HG02588 (cell line): Measurements from ENCODE around the gene TMPRSS3.

Experiments
- ATAC-seq: cut with Tn5 transposase; IDR thresholded peaks from one replicate; pipeline ENCODE4 v1.9.1; 2021; ENCODE audit warnings: mild to moderate bottlenecking, moderate library complexity; ENCODE audit not compliant: unreplicated experiment

TMPRSS3 gene

DNA sequence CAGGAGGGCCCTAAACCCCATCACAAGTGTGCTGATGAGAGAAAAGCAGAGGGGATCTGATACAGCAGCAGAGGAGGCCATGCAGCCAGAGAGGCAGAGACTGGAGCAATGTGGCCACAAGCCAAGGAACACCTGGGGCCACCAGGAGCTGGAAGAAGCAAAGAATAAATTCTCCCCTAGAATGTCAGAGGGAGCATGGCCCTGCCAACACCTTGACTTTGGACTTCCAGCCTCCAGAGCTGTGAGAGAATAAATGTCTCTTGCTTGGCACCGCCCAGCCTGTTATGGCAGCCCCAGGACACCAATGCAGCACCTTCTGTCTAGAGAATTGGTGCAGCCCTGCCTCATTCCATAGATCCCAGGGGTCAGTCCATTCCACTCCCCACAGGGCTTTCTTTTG, 33.2 kb upstream of the TMPRSS3 start:
- ATAC-seq: no peak

GRCh38 chr21:42427809-42428419, 32.1 kb upstream of the TMPRSS3 start:
- ATAC-seq: no peak

DNA sequence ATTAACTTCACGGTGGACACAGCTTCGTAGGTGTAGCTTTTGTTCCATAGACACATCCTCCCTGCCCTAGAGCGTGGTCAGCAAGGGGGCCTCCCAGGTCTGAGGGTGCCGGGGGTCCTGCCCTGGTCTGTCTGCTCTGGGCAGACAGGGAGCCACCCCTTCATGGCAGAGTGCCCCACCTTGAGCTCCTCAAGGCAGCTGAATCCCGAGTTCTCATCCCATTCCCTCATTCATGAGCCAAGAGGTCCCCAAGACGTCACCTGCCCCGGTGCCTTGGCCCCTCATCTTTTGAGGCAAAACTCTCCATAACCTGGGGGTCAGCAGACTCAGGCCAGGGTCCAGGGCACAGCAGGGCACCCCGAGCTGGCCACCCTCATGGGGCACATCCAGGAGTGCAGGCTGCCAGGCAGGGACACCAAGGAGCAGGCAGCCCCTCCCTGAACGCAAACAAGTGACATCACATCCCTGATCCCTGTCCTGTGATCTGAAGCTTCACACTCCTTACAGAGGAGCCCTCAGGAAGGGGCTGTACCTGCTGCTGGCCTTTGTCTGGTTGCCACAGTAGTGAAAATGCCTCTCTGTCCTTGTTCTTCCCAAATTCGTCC, 31.1 kb upstream of the TMPRSS3 start:
- ATAC-seq: no peak

DNA sequence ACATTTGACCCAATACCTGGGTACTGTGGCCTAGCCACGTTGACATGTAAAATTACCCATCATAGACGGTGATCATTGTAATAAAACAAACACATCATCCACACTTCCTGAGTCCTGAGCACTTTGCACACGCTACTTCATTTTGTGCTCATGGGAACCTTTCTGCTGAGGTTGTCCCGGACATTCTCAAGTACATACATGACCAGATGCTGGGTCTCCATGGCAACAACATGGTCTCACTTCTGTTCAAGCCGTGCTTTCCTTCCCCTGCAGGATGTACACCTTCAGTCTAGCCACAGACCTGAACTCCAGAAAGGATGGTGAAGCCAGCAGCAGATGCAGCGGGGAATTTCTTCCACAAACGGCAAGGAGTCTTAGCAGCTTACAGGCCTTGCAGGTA, 30.6 kb upstream of the TMPRSS3 start:
- ATAC-seq: no peak

DNA sequence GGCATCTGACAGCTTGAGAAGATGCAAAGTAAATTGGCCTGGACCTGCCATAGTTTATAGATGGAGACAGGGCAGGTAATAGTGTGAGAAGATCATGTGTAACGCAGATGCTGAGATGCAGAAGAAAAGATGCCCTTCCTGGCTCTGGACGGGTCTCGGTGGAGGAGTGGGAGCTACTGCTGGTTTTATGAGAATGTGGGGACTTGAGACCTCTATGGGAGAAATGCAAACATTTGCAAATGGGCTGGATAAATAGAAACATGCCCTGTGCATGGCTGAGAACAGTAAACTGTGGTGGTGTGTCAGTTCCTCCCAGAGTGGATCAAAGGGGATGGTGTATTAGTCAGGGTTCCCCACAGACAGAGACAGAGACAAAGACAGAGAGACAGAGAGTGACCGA, 29.7 kb upstream of the TMPRSS3 start:
- ATAC-seq: no peak

DNA sequence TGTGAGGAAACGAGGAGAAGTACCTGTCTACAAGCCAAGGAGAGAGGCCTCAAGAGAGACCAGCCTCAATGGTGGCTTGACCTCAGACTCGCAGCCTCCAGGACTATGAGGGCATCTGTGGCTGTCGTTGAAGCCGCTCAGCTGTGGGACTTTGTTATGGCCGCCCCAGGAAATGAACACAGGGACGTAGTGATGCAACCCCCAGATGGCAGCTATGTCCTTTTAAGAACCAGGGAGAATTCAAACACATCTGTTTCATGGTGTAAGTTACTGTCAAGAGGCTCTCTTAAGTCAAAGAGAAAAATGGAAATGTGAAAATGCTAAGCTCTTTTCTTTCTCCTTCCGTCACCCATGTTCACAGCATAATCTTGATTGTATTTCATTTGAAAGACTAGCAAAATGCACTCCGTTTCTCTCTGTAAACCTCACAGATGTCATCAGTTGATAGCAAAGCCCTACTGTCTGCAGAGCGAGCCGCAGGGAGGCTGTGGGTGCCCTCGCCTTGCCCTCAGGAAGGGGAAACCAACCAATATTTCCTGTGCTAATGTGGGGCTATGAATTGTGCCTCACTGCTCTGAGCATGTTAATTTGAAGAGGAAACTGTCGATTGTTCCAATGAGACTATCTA, 29.2 kb upstream of the TMPRSS3 start:
- ATAC-seq: no peak

- ATAC-seq: no peak
These were observed 27.8 kb upstream of the TMPRSS3 start for GRCh38 chr21:42423685-42424084.

GRCh38 chr21:42423197-42423675, 27.4 kb upstream of the TMPRSS3 start:
- ATAC-seq: no peak

DNA sequence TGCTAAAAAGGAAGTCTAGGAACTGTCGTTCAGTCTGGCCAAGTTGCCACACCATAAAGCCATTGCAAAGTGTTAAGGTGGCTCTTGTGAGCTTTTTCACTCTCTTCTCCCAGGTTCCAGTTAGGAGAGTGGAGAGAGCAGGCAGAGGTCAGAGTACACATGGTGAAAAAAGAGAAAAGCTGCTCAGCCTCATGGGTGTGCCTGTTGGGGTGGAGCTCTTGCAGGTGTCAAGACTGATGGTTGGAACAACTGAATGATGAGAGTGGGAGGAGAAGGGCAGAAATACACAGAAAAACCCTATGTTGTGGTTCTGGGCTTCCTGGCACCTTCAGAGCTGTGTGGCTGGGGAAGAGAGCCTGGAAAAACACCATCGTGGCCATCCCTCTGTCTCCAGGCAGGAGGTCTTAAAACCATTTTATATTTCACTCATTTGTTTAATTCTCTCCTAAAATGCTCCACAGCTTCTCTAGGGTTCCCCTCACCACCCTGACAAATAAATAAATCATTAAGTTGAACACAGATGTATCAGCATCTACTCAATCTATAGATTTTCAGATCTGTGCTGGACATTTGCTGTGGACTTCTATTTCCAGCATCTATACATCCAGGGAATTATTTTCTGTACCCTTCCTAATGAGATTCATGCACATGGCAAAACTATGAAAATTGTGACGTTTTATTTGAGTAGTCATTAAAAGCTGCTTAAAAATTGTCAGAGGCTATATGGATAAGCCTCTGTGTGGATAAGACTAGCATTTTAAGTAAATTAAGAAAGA, 25.4 kb upstream of the TMPRSS3 start:
- no peak for ATAC-seq

DNA sequence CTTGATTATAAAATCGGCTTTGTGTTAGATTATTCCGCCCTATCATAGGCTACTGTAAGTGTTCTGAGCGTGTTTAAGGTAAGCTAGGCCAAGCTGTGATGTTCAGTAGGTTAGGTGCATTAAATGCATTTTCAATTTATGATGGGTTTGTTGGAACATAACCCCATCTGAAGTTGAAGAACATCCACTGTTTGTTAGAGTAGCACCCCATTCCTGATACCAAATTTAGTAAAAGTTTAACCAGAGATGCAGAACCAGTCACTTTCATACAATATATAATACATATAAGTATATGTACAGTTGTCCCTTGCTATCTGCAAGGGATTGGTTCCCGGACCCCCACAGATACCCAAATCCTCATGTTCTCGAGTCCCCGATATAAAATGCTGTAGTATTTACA, 24.0 kb upstream of the TMPRSS3 start:
- ATAC-seq: no peak

- ATAC-seq: no peak
These were observed 23.0 kb upstream of the TMPRSS3 start for GRCh38 chr21:42418886-42419285.

- no peak for ATAC-seq
These were observed 21.7 kb upstream of the TMPRSS3 start for GRCh38 chr21:42417533-42417932.

DNA sequence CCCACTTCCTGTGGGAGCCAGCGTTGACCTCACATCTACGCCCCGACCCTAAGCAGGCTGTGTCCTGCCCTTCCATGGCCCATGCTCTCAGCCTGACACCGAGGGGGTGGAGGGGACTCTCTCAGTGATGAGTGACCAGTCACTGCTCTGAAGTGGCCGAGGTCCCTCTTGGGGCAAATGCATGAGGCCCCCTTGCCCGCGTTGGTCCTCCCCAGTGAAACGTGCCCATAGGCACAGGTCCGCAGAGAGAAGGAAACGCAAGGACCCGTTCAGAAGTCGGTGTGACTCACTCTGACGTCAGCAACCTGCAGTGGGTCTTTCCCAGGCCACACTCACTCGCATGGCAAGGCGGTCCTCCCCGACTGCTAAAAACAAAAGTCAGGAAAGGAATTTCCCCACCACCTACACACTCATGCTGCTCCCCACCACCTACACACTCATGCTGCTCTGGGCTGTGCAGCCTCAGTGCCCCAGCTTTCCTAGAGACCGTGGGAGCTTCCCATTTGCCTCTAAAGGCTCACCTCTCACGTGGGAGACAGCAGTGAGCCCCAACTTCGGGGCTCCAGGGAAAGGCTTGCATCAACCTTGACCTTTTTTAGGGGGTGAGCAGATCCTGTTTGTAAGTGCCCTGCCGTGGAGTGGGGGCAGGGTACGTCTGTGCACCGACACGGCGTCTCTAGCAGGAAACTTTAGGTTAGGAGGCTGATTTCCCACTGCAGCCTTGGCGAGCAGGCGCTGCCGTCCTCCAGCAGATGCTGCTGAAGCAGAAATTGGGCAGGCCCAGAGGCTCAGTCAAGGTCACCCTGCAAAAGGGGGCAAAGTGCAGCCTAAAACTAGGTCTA, 19.3 kb upstream of the TMPRSS3 start:
- ATAC-seq: peak; percentile 81

DNA sequence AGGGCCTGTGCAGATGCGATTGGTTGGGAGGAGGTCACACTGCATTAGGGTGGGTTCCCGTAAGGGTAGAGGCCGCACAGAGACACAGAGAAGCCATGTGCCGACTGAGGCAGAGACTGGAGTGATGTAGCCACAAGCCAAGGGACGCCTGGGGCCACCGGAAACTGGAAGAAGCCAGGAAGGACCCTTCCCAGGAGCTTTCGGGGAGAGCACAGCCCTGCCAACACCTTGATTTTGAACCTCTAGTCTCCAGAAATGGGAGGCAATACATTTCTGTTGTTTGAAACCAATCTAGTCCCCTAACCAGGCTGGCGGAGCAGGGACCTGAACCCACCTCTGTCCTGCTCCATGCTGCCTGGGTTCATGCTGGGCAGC, 18.7 kb upstream of the TMPRSS3 start:
- ATAC-seq: no peak

DNA sequence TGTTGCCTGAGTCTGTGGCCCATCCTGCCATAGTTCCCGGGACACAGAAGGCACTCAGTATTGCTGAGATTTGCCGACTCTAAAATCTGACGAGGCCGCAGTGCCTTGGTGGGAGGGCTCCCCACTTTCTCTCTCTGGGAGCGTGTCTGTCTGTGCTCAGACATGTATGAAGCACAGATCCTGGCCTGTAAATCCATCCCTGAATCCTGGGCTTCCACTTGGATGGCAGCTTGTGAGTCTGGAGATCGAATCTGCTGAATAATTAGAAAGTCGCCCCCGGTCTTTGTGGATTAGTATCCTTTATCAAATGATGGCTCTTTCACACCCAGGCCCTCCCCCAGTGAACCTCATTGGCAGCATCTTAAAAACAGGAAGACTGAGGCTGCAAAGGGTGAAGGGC, 18.2 kb upstream of the TMPRSS3 start:
- no peak for ATAC-seq

GRCh38 chr21:42413500-42413899, 17.6 kb upstream of the TMPRSS3 start:
- ATAC-seq: no peak

GRCh38 chr21:42413093-42413492, 17.2 kb upstream of the TMPRSS3 start:
- no peak for ATAC-seq

DNA sequence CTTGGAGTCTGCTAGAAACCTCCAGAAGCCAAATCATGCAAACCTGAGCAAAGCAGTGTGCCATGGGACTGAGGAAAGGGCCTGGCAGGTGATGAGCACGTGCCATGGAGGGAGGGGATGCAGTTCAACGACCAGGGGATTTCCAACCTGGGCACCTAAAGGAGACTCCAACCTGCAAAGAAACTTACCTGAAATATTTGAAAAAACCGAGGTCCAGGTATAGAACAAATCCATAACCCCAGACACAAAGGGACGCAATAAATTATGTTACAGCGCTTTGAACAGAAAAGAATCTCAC, 16.7 kb upstream of the TMPRSS3 start:
- ATAC-seq: no peak

DNA sequence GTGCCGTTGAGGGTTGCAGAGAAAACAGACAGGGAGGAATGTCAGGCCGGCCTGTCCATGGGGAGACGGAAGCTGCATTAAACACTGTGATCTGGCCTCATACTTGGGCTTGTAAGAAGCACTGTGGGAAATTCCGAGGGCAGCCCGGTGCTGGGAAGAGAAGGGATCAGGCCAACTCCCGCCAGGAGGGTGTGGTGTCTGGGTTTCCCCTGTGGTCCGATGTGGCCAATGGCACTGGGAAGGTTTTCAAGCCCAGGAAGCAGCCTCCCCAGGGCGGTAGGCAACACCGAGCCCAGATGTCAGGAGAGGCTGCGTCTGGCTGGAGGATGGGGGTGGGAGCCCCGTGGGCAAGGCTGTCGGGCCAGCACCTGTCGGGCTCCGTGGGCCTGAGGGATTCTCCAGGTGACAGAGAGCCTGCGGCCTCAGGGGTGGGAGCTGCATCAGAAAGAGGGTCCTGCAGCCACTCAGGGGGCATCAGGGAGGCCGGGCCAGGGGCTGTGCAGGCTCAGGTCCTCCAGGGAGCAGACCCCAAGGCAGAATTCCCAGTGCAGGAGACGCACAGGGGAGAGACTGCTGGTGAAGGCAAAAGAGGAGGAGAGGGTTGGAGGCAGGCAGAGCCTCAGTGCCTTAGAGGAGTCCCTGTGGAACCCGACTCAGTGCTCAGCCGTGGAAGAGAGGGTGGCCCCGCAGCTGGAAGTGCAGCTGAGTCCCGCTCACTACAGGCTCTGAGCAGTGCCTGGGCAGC, 16.2 kb upstream of the TMPRSS3 start:
- ATAC-seq: no peak

- ATAC-seq: no peak
These were observed 15.5 kb upstream of the TMPRSS3 start for GRCh38 chr21:42411197-42411869.
